CD4-positive, alpha-beta T cell treated with Interleukin-1 beta for 1 hour (primary cell): Measurements from ENCODE around the gene MAN2B1.
"Not testable (repeated sequence)": the region's sequence is repeated elsewhere in the genome, so short reads cannot be mapped to it uniquely, and the experiment has no call there.

Experiments used
- DNase-seq, 2 donors: peaks; one replicate each; pipeline ENCODE4 v3.0.0-alpha.2; 2020 to 2022

The MAN2B1 gene

GRCh38 chr19:12687496-12688196 lies 21.1 kb upstream of the MAN2B1 start, which contains the start of gene GNG14:
Gene GNG14, plus strand, starts transcription at chr19:12687998. Its CDS starts 51 bp downstream, at chr19:12688049.
- no peak for DNase-seq

- DNase-seq = no peak
Observed at GRCh38 chr19:12685831-12686230, 19.3 kb upstream of the MAN2B1 start.

GRCh38 chr19:12681074-12681987 lies 14.8 kb upstream of the MAN2B1 start, which contains the start of gene DHPS:
Gene DHPS, minus strand, starts transcription at chr19:12681880. Its CDS starts 114 bp downstream, at chr19:12681766.
- peak; percentile 95 for DNase-seq

GRCh38 chr19:12680034-12680433 lies 13.5 kb upstream of the MAN2B1 start:
- DNase-seq = no peak

- not testable (repeated sequence) for DNase-seq
Observed at GRCh38 chr19:12678039-12678438, 11.5 kb upstream of the MAN2B1 start.

- no peak for DNase-seq
Observed at GRCh38 chr19:12676928-12677327, 10.4 kb upstream of the MAN2B1 start.

GRCh38 chr19:12676384-12676792 lies 9.8 kb upstream of the MAN2B1 start:
- DNase-seq = peak; percentile 79 to 83

- DNase-seq = no peak
Observed at GRCh38 chr19:12675940-12676339, 9.4 kb upstream of the MAN2B1 start.

- no peak for DNase-seq
Observed at GRCh38 chr19:12675399-12675798, 8.9 kb upstream of the MAN2B1 start.

- DNase-seq = no peak
Observed at GRCh38 chr19:12672744-12673143, 6.2 kb upstream of the MAN2B1 start.

- no peak for DNase-seq
Observed at GRCh38 chr19:12670159-12670928, 3.8 kb upstream of the MAN2B1 start.

- peak; percentile 76 to 80 for DNase-seq
Observed at GRCh38 chr19:12669270-12670158, 3.0 kb upstream of the MAN2B1 start.

- peak; percentile 83 for DNase-seq
Observed at GRCh38 chr19:12668932-12669269, 2.4 kb upstream of the MAN2B1 start.

GRCh38 chr19:12668346-12668745 lies 1.8 kb upstream of the MAN2B1 start:
- DNase-seq = no peak

GRCh38 chr19:12667731-12668302 lies 1.3 kb upstream of the MAN2B1 start:
- DNase-seq = no peak

GRCh38 chr19:12665671-12666264 lies 774 bp downstream of the MAN2B1 start:
- DNase-seq = peak in 1 of 2 donors; percentile 31

- DNase-seq = peak; percentile 63 to 83
Observed at GRCh38 chr19:12665281-12665573, 1.3 kb downstream of the MAN2B1 start.

- DNase-seq = no peak
Observed at GRCh38 chr19:12664406-12665280, 1.9 kb downstream of the MAN2B1 start.

- DNase-seq = no peak
Observed at GRCh38 chr19:12660980-12661379, 5.6 kb downstream of the MAN2B1 start.

- no peak for DNase-seq
Observed at GRCh38 chr19:12657966-12658365, 8.6 kb downstream of the MAN2B1 start.
